Tibial artery (tissue), 4 donors: Measurements from ENCODE around the gene RRAD.
A peak's percentile ranks its signal among the peaks of the same experiment; 100 is the strongest.

Experiments
- DNase-seq, 2 donors: peaks; one replicate each; pipeline ENCODE4 v3.0.0-alpha.2; 2019
- H3K27ac ChIP-seq, 2 donors: fragments of 200-600 bp; sonication (generic) in 1 of 2; 1 replicate in 1 of 2; 2 replicates in 1 of 2; pipeline ENCODE4 v1.5.1; 2018 to 2019; ENCODE audit warnings: mild to moderate bottlenecking in 1 of 2
- H3K27me3 ChIP-seq, 2 donors: fragments of 200-600 bp; sonication (generic) in 1 of 2; one replicate each; pipeline versions ENCODE4 v1.5.1 to v1.6.0; 2016 to 2019
- H3K36me3 ChIP-seq, 3 donors: fragments of 200-600 bp; sonication (generic) in 2 of 3; one replicate each; pipeline ENCODE4 v1.5.1; 2016 to 2019; ENCODE audit warnings: mild to moderate bottlenecking in 2 of 3
- H3K4me1 ChIP-seq, 4 donors: fragments of 200-600 bp; sonication (generic) in 2 of 4; 1 replicate in 3 of 4; 2 replicates in 1 of 4; pipeline ENCODE4 v1.5.1; 2016 to 2019
- H3K4me3 ChIP-seq, 2 donors: fragments of 200-600 bp; sonication (generic) in 1 of 2; 1 replicate in 1 of 2; 2 replicates in 1 of 2; pipeline ENCODE4 v1.5.1; 2018 to 2019; ENCODE audit warnings: mild to moderate bottlenecking in 2 of 2
- H3K9me3 ChIP-seq, 3 donors: fragments of 200-600 bp; sonication (generic) in 1 of 3; one replicate each; pipeline ENCODE4 v1.5.1; 2016 to 2019
- CTCF ChIP-seq, 2 experiments: fragments of 200-600 bp in 1 of 2; fragments of 450-650 bp in 1 of 2; IDR thresholded peaks; one replicate each; pipeline ENCODE4 v1.5.1; 2017 to 2019; ENCODE audit warnings: antibody characterized with exemption in 2 of 2, mild to moderate bottlenecking in 1 of 2, moderate library complexity in 1 of 2
- intact Hi-C: fragments of 100-400 bp; cut with DNase I; formaldehyde crosslinking; loops from one replicate; pipeline ENCODE4 v1.15.0; 2023; ENCODE audit warnings: low total_unique reads

Gene RRAD

GRCh38 chr16:66903544-66904427, 21.5 kb downstream of the RRAD start:
- intact Hi-C loops = loop anchor here (2.0 kb wide), 1 partner anchor 21 kb away; the partner anchor contains the start of gene RRAD
- Histone ChIP-seq H3K27me3 (no peaks in the 10 kb centered on the region), H3K27ac (peak overlapping the region; percentile 86 to 91), H3K4me1 (peaks cover 19 to 93% (median 78%) of the 10 kb centered on the region in 4 donors), H3K36me3 (no peaks in the 10 kb centered on the region), H3K9me3 (no peaks in the 10 kb centered on the region), H3K4me3 (no peak overlapping the region)
- no peak for TF ChIP-seq CTCF (IDR thresholded peaks at IDR 0.05)
- DNase-seq = no peak

- Histone ChIP-seq H3K27ac (peak overlapping the region; percentile 86 to 91), H3K9me3 (no peaks in the 10 kb centered on the region), H3K27me3 (no peaks in the 10 kb centered on the region), H3K4me1 (peaks cover 23 to 99% (median 84%) of the 10 kb centered on the region in 4 donors), H3K4me3 (no peak overlapping the region), H3K36me3 (no peaks in the 10 kb centered on the region)
- intact Hi-C loops = loop anchor here (2.0 kb wide), 1 partner anchor 22 kb away; the partner anchor contains the start of gene RRAD
- no peak for TF ChIP-seq CTCF (IDR thresholded peaks at IDR 0.05)
- no peak for DNase-seq
These were observed 22.4 kb downstream of the RRAD start for GRCh38 chr16:66902648-66903543.

- no peak overlapping the region for H3K4me3 ChIP-seq
- H3K4me1 ChIP-seq = peaks cover 23 to 99% (median 87%) of the 10 kb centered on the region in 4 donors
- no peak for TF ChIP-seq CTCF (IDR thresholded peaks at IDR 0.05)
- no peak for DNase-seq
- H3K9me3 ChIP-seq = no peaks in the 10 kb centered on the region
- H3K27me3 ChIP-seq = no peaks in the 10 kb centered on the region
- no peaks in the 10 kb centered on the region for H3K36me3 ChIP-seq
- H3K27ac ChIP-seq = peak overlapping the region; percentile 86 to 91
- intact Hi-C loops = loop anchor here (2.0 kb wide), 1 partner anchor 23 kb away; the partner anchor contains the start of gene RRAD
These were observed 23.7 kb downstream of the RRAD start for GRCh38 chr16:66901626-66902025.

- H3K9me3 ChIP-seq = no peaks in the 10 kb centered on the region
- intact Hi-C loops = no loop called here
- H3K4me1 ChIP-seq = peaks cover 23 to 99% (median 88%) of the 10 kb centered on the region in 4 donors
- H3K27ac ChIP-seq = peak overlapping the region; percentile 86 to 91
- H3K4me3 ChIP-seq = no peak overlapping the region
- TF ChIP-seq CTCF (IDR thresholded peaks at IDR 0.05) = no peak
- H3K27me3 ChIP-seq = no peaks in the 10 kb centered on the region
- DNase-seq = peak in 1 of 2 donors; percentile 90
- no peaks in the 10 kb centered on the region for H3K36me3 ChIP-seq
These were observed 24.5 kb downstream of the RRAD start for GRCh38 chr16:66900721-66901441.
